ENCODE measurements around the gene CFAP298. TPM values are rescaled to one million over a fixed set of nuclear protein-coding genes. Genes with fewer than 3 reads are reported as not detected.
A peak's percentile ranks its signal among the peaks of the same experiment; 100 is the strongest.
"Not testable (repeated sequence)": the region's sequence is repeated elsewhere in the genome, so short reads cannot be mapped to it uniquely, and the experiment has no call there.

Gene CFAP298
- total and polyA plus RNA-seq, 7 experiments from 2014 or later, result 16.8 to 64.3 (median 31.4) TPM

GRCh38 chr21:32612999-32613337, 791 bp upstream of the CFAP298 start:
- Histone ChIP-seq H3K9me3 (ENCODE audit: control insufficient read depth in 2 of 3, low read length in 3 of 3) (no peaks in the 10 kb centered on the region), H3K27ac (ENCODE audit: low read depth, low read length) (peak overlapping the region; percentile 87), H3K4me3 (ENCODE audit: low read length) (peak overlapping the region; percentile 100), H3K4me1 (ENCODE audit: control insufficient read depth in 2 of 2, insufficient read depth in 2 of 2, low read length in 2 of 2) (peaks cover 12% of the 10 kb centered on the region in 2 donors), H3K27me3 (ENCODE audit: control insufficient read depth in 2 of 2, insufficient read depth in 2 of 2, low read length in 2 of 2) (no peaks in the 10 kb centered on the region), H3K36me3 (ENCODE audit: control insufficient read depth in 2 of 3, insufficient read depth in 3 of 3, low read length in 3 of 3) (peaks cover 0 to 11% (median 0%) of the 10 kb centered on the region in 3 experiments)
- Mint-ChIP-seq H3K36me3 (peaks cover 0 to 10% (median 5%) of the 10 kb centered on the region in 5 donors), H3K27me3 (peaks cover 0 to 17% (median 1%) of the 10 kb centered on the region in 5 donors), H3K27ac (peak overlapping the region; percentile 90 to 98 (median 97)), H3K9me3 (peaks cover 0 to 4% (median 0%) of the 10 kb centered on the region in 11 donors), H3K4me3 (peak overlapping the region; percentile 95 to 98 (median 97)), H3K4me1 (peaks cover 0 to 34% (median 12%) of the 10 kb centered on the region in 7 donors)
- ATAC-seq, result peak; percentile 0
- intact Hi-C loops (cut with micrococcal nuclease), result loop anchor here (1.0 to 10.0 kb wide), 14 partner anchors 44 to 2002 kb away; partner anchors contain the start of genes EVA1C (in 2 of the 2), GART (in 2 of the 2), SON (in 2 of the 2) and CRYZL1 (in 1 of the 2)
- ChIA-PET CTCF (interaction anchor here (0.6 kb wide), 1 partner anchor 113 kb away, joined by 3 read pairs; no protein-coding TSS in a partner anchor), POLR2A (interaction anchor here (0.8 to 2.2 kb wide), 7 partner anchors 43 to 866 kb away, joined by 3 to 7 read pairs (median 5); partner anchors contain the start of genes PAXBP1, SYNJ1, TMEM50B and URB1)
- no peak for DNase-seq

GRCh38 chr21:32611471-32611997, 643 bp downstream of the CFAP298 start:
- Mint-ChIP-seq H3K27me3 (peaks cover 0 to 15% (median 0%) of the 10 kb centered on the region in 5 donors), H3K4me1 (peaks cover 0 to 37% (median 13%) of the 10 kb centered on the region in 7 donors), H3K36me3 (peaks cover 0 to 14% (median 7%) of the 10 kb centered on the region in 5 donors), H3K9me3 (peaks cover 0 to 4% (median 0%) of the 10 kb centered on the region in 11 donors), H3K27ac (peak overlapping the region; percentile 90 to 98 (median 97)), H3K4me3 (peak overlapping the region; percentile 95 to 98 (median 97))
- ATAC-seq, result no peak
- intact Hi-C loops (cut with micrococcal nuclease), result loop anchor here (2.0 to 10.0 kb wide), 5 partner anchors 199 to 2003 kb away; partner anchors contain the start of genes CRYZL1 (in 1 of the 2), EVA1C (in 1 of the 2), ITSN1 (in 1 of the 2) and RCAN1 (in 1 of the 2)
- Histone ChIP-seq H3K27ac (ENCODE audit: low read depth, low read length) (peak overlapping the region; percentile 87), H3K36me3 (ENCODE audit: control insufficient read depth in 2 of 3, insufficient read depth in 3 of 3, low read length in 3 of 3) (peaks cover under 1 to 22% (median 5%) of the 10 kb centered on the region in 3 experiments), H3K4me3 (ENCODE audit: low read length) (peak overlapping the region; percentile 100), H3K27me3 (ENCODE audit: control insufficient read depth in 2 of 2, insufficient read depth in 2 of 2, low read length in 2 of 2) (no peaks in the 10 kb centered on the region), H3K9me3 (ENCODE audit: control insufficient read depth in 2 of 3, low read length in 3 of 3) (no peaks in the 10 kb centered on the region), H3K4me1 (ENCODE audit: control insufficient read depth in 2 of 2, insufficient read depth in 2 of 2, low read length in 2 of 2) (peaks cover 12% of the 10 kb centered on the region in 2 donors)
- ChIA-PET CTCF (interaction anchor here (0.6 kb wide), 1 partner anchor 121 kb away, joined by 3 read pairs; no protein-coding TSS in a partner anchor), POLR2A (interaction anchor here (0.5 to 2.2 kb wide), 6 partner anchors 12 to 219 kb away, joined by 3 to 7 read pairs (median 4); partner anchors contain the start of gene URB1)
- DNase-seq, result peak in 6 of 9 donors; percentile 3 to 46 (median 12)

GRCh38 chr21:32610940-32611339, 1.2 kb downstream of the CFAP298 start:
- peaks cover 3 to 20% (median 10%) of the 10 kb centered on the region in 5 donors for H3K36me3 Mint-ChIP-seq

GRCh38 chr21:32608851-32609250, 3.3 kb downstream of the CFAP298 start:
- peaks cover 9 to 41% (median 20%) of the 10 kb centered on the region in 5 donors for H3K36me3 Mint-ChIP-seq

More at GRCh38 chr21:32610940-32611339, 1.2 kb downstream of the CFAP298 start:
- CTCF ChIA-PET, result interaction anchor here (0.6 kb wide), 1 partner anchor 121 kb away, joined by 3 read pairs; no protein-coding TSS in a partner anchor
- intact Hi-C loops (cut with micrococcal nuclease), result loop anchor here (2.0 to 10.0 kb wide), 5 partner anchors 199 to 2004 kb away; partner anchors contain the start of genes CRYZL1 (in 1 of the 2), EVA1C (in 1 of the 2), ITSN1 (in 1 of the 2) and RCAN1 (in 1 of the 2)
- peaks cover 0 to 12% (median 0%) of the 10 kb centered on the region in 5 donors for H3K27me3 Mint-ChIP-seq
- peaks cover 12% of the 10 kb centered on the region in 2 donors for H3K4me1 ChIP-seq (ENCODE audit: control insufficient read depth in 2 of 2, insufficient read depth in 2 of 2, low read length in 2 of 2)
- not testable (repeated sequence) for H3K27ac Mint-ChIP-seq; DNase-seq; H3K9me3 ChIP-seq (ENCODE audit: control insufficient read depth in 2 of 3, low read length in 3 of 3); H3K4me3 ChIP-seq (ENCODE audit: low read length); ATAC-seq; H3K27me3 ChIP-seq (ENCODE audit: control insufficient read depth in 2 of 2, insufficient read depth in 2 of 2, low read length in 2 of 2); H3K9me3 Mint-ChIP-seq; H3K27ac ChIP-seq (ENCODE audit: low read depth, low read length)
- peak overlapping the region in 9 of 10 donors; percentile 32 to 98 (median 57) for H3K4me3 Mint-ChIP-seq
- peaks cover 5 to 40% (median 16%) of the 10 kb centered on the region in 7 donors for H3K4me1 Mint-ChIP-seq
- POLR2A ChIA-PET, result interaction anchor here (0.7 to 1.0 kb wide), 2 partner anchors 196 to 219 kb away, joined by 3 read pairs; partner anchors contain the start of gene URB1
- H3K36me3 ChIP-seq (ENCODE audit: control insufficient read depth in 2 of 3, insufficient read depth in 3 of 3, low read length in 3 of 3), result peaks cover 3 to 28% (median 5%) of the 10 kb centered on the region in 3 experiments

GRCh38 chr21:32605469-32605868, 6.7 kb downstream of the CFAP298 start:
- H3K9me3 Mint-ChIP-seq, result no peaks in the 10 kb centered on the region
- CTCF ChIA-PET, result interaction anchor here (0.8 to 1.3 kb wide), 2 partner anchors 9 to 202 kb away, joined by 4 read pairs; no protein-coding TSS in a partner anchor
- no peaks in the 10 kb centered on the region for H3K27me3 Mint-ChIP-seq
- no peak overlapping the region for H3K27ac Mint-ChIP-seq
- peaks cover 2 to 25% (median 20%) of the 10 kb centered on the region in 7 donors for H3K4me1 Mint-ChIP-seq
- Histone ChIP-seq H3K27ac (ENCODE audit: low read depth, low read length) (no peak overlapping the region), H3K9me3 (ENCODE audit: control insufficient read depth in 2 of 3, low read length in 3 of 3) (no peaks in the 10 kb centered on the region), H3K4me3 (ENCODE audit: low read length) (no peak overlapping the region), H3K27me3 (ENCODE audit: control insufficient read depth in 2 of 2, insufficient read depth in 2 of 2, low read length in 2 of 2) (no peaks in the 10 kb centered on the region), H3K36me3 (ENCODE audit: control insufficient read depth in 2 of 3, insufficient read depth in 3 of 3, low read length in 3 of 3) (peaks cover 14 to 67% (median 35%) of the 10 kb centered on the region in 3 experiments), H3K4me1 (ENCODE audit: control insufficient read depth in 2 of 2, insufficient read depth in 2 of 2, low read length in 2 of 2) (peaks cover 2 to 8% of the 10 kb centered on the region in 2 donors)
- no peak for DNase-seq
- intact Hi-C loops (cut with micrococcal nuclease), result loop anchor here in 1 of 2 donors (10.0 kb wide), 1 partner anchor 741 kb away; no protein-coding TSS in a partner anchor
- no peak overlapping the region for H3K4me3 Mint-ChIP-seq
- POLR2A ChIA-PET, result no interaction called here
- peaks cover 17 to 61% (median 42%) of the 10 kb centered on the region in 5 donors for H3K36me3 Mint-ChIP-seq
- ATAC-seq, result no peak

More at GRCh38 chr21:32608851-32609250, 3.3 kb downstream of the CFAP298 start:
- Histone ChIP-seq H3K36me3 (ENCODE audit: control insufficient read depth in 2 of 3, insufficient read depth in 3 of 3, low read length in 3 of 3) (peaks cover 7 to 49% (median 15%) of the 10 kb centered on the region in 3 experiments), H3K27me3 (ENCODE audit: control insufficient read depth in 2 of 2, insufficient read depth in 2 of 2, low read length in 2 of 2) (no peaks in the 10 kb centered on the region), H3K9me3 (ENCODE audit: control insufficient read depth in 2 of 3, low read length in 3 of 3) (no peaks in the 10 kb centered on the region), H3K27ac (ENCODE audit: low read depth, low read length) (no peak overlapping the region), H3K4me3 (ENCODE audit: low read length) (no peak overlapping the region), H3K4me1 (ENCODE audit: control insufficient read depth in 2 of 2, insufficient read depth in 2 of 2, low read length in 2 of 2) (peaks cover 12% of the 10 kb centered on the region in 2 donors)
- DNase-seq (no peak), ATAC-seq (no peak)
- intact Hi-C loops (cut with micrococcal nuclease), result loop anchor here in 1 of 2 donors (10.0 kb wide), 1 partner anchor 744 kb away; no protein-coding TSS in a partner anchor
- Mint-ChIP-seq H3K27ac (peak overlapping the region in 1 of 9 donors; percentile 46), H3K9me3 (peaks cover 0 to 4% (median 0%) of the 10 kb centered on the region in 11 donors), H3K4me1 (peaks cover 9 to 44% (median 21%) of the 10 kb centered on the region in 7 donors), H3K27me3 (peaks cover 0 to 3% (median 0%) of the 10 kb centered on the region in 5 donors), H3K4me3 (peak overlapping the region in 3 of 10 donors; percentile 5 to 39 (median 38))
- POLR2A ChIA-PET, result interaction anchor here (1.0 kb wide), 1 partner anchor 8 kb away, joined by 4 read pairs; no protein-coding TSS in a partner anchor
- CTCF ChIA-PET, result no interaction called here

GRCh38 chr21:32604464-32604863, 7.7 kb downstream of the CFAP298 start:
- no peaks in the 10 kb centered on the region for H3K9me3 Mint-ChIP-seq
- H3K4me3 Mint-ChIP-seq, result no peak overlapping the region
- peaks cover 18 to 61% (median 39%) of the 10 kb centered on the region in 5 donors for H3K36me3 Mint-ChIP-seq
- H3K27ac Mint-ChIP-seq, result peak overlapping the region in 1 of 9 donors; percentile 21
- Histone ChIP-seq H3K9me3 (ENCODE audit: control insufficient read depth in 2 of 3, low read length in 3 of 3) (no peaks in the 10 kb centered on the region), H3K27ac (ENCODE audit: low read depth, low read length) (no peak overlapping the region), H3K36me3 (ENCODE audit: control insufficient read depth in 2 of 3, insufficient read depth in 3 of 3, low read length in 3 of 3) (peaks cover 14 to 76% (median 40%) of the 10 kb centered on the region in 3 experiments), H3K4me1 (ENCODE audit: control insufficient read depth in 2 of 2, insufficient read depth in 2 of 2, low read length in 2 of 2) (no peaks in the 10 kb centered on the region), H3K27me3 (ENCODE audit: control insufficient read depth in 2 of 2, insufficient read depth in 2 of 2, low read length in 2 of 2) (no peaks in the 10 kb centered on the region), H3K4me3 (ENCODE audit: low read length) (no peak overlapping the region)
- no peaks in the 10 kb centered on the region for H3K27me3 Mint-ChIP-seq
- peaks cover 2 to 25% (median 15%) of the 10 kb centered on the region in 7 donors for H3K4me1 Mint-ChIP-seq
- DNase-seq (no peak), ATAC-seq (no peak)
- intact Hi-C loops (cut with micrococcal nuclease), result loop anchor here in 1 of 2 donors (5.0 to 10.0 kb wide), 2 partner anchors 327 to 740 kb away; partner anchors contain the start of gene MIS18A
- ChIA-PET POLR2A (no interaction called here), CTCF (interaction anchor here (0.6 to 0.8 kb wide), 2 partner anchors 8 to 201 kb away, joined by 3 to 4 read pairs; no protein-coding TSS in a partner anchor)
